IPS-20b (cell line): ENCODE results near the gene GPR156.

Source experiments
- H3K27ac ChIP-seq: one replicate; pipeline ENCODE4 v1.5.1; 2013; ENCODE audit warnings: low read length
- H3K27me3 ChIP-seq: 2 replicates; pipeline ENCODE4 v1.6.1; 2013; ENCODE audit warnings: mild to moderate bottlenecking, low read length, inconsistent platforms; ENCODE audit not compliant: insufficient read depth
- H3K36me3 ChIP-seq: 2 replicates; pipeline ENCODE4 v1.6.1; 2013; ENCODE audit warnings: low read depth, mild to moderate bottlenecking, inconsistent platforms, low read length, moderate library complexity; ENCODE audit not compliant: insufficient read depth
- H3K4me1 ChIP-seq: 2 replicates; pipeline ENCODE4 v1.6.1; 2013; ENCODE audit warnings: mild to moderate bottlenecking, control low read depth, inconsistent platforms, low read length, moderate library complexity; ENCODE audit not compliant: insufficient read depth
- H3K4me3 ChIP-seq: 2 replicates; pipeline ENCODE4 v1.5.1; 2013; ENCODE audit warnings: mild to moderate bottlenecking, low read length, inconsistent platforms
- H3K9ac ChIP-seq: 2 replicates; pipeline ENCODE4 v1.6.1; 2013; ENCODE audit warnings: low read depth, mild to moderate bottlenecking, inconsistent platforms, low read length, moderate library complexity
- H3K9me3 ChIP-seq: 2 replicates; pipeline ENCODE4 v1.6.1; 2013; ENCODE audit warnings: mild to moderate bottlenecking, low read depth, low read length, inconsistent platforms; ENCODE audit not compliant: insufficient read depth

GPR156 gene

GRCh38 chr3:120142236-120142635 lies 142.8 kb downstream of the GPR156 start:
- Histone ChIP-seq H3K27me3 (no peaks in the 10 kb centered on the region), H3K9ac (no peak overlapping the region), H3K27ac (no peak overlapping the region), H3K36me3 (no peaks in the 10 kb centered on the region), H3K4me1 (peaks cover 3% of the 10 kb centered on the region; the same call in 1 of the 2 replicates), H3K4me3 (no peak overlapping the region), H3K9me3 (no peaks in the 10 kb centered on the region)

- Histone ChIP-seq H3K27me3 (no peaks in the 10 kb centered on the region), H3K27ac (no peak overlapping the region), H3K9me3 (no peaks in the 10 kb centered on the region), H3K9ac (no peak overlapping the region), H3K4me1 (no peaks in the 10 kb centered on the region), H3K36me3 (no peaks in the 10 kb centered on the region), H3K4me3 (no peak overlapping the region)
Measured at GRCh38 chr3:120140098-120140742, 144.8 kb downstream of the GPR156 start.

- Histone ChIP-seq H3K36me3 (no peaks in the 10 kb centered on the region), H3K27ac (no peak overlapping the region), H3K27me3 (no peaks in the 10 kb centered on the region), H3K4me1 (no peaks in the 10 kb centered on the region), H3K4me3 (no peak overlapping the region), H3K9me3 (no peaks in the 10 kb centered on the region), H3K9ac (no peak overlapping the region)
Measured at GRCh38 chr3:120139140-120139539, 145.9 kb downstream of the GPR156 start.

- Histone ChIP-seq H3K9me3 (no peaks in the 10 kb centered on the region), H3K4me1 (no peaks in the 10 kb centered on the region), H3K36me3 (no peaks in the 10 kb centered on the region), H3K27ac (no peak overlapping the region), H3K27me3 (no peaks in the 10 kb centered on the region), H3K9ac (no peak overlapping the region), H3K4me3 (no peak overlapping the region)
Measured at GRCh38 chr3:120137548-120137947, 147.5 kb downstream of the GPR156 start.

GRCh38 chr3:120130656-120131055 lies 154.4 kb downstream of the GPR156 start:
- Histone ChIP-seq H3K27ac (no peak overlapping the region), H3K36me3 (no peaks in the 10 kb centered on the region), H3K4me3 (no peak overlapping the region), H3K27me3 (no peaks in the 10 kb centered on the region), H3K9ac (no peak overlapping the region), H3K4me1 (no peaks in the 10 kb centered on the region), H3K9me3 (no peaks in the 10 kb centered on the region)

GRCh38 chr3:120129718-120130513 lies 155.1 kb downstream of the GPR156 start:
- Histone ChIP-seq H3K9ac (no peak overlapping the region), H3K4me3 (no peak overlapping the region), H3K4me1 (no peaks in the 10 kb centered on the region), H3K9me3 (no peaks in the 10 kb centered on the region), H3K27ac (no peak overlapping the region), H3K27me3 (no peaks in the 10 kb centered on the region), H3K36me3 (no peaks in the 10 kb centered on the region)

- no peaks in the 10 kb centered on the region for H3K4me1 ChIP-seq
- H3K36me3 ChIP-seq: no peaks in the 10 kb centered on the region
- no peaks in the 10 kb centered on the region for H3K27me3 ChIP-seq
- no peak overlapping the region for H3K27ac ChIP-seq
- H3K9ac ChIP-seq: no peak overlapping the region
- no peak overlapping the region for H3K4me3 ChIP-seq
- no peaks in the 10 kb centered on the region for H3K9me3 ChIP-seq
Measured at GRCh38 chr3:120129051-120129450, 156.0 kb downstream of the GPR156 start.

- Histone ChIP-seq H3K4me1 (no peaks in the 10 kb centered on the region), H3K9ac (no peak overlapping the region), H3K27ac (no peak overlapping the region), H3K4me3 (no peak overlapping the region), H3K36me3 (no peaks in the 10 kb centered on the region), H3K27me3 (no peaks in the 10 kb centered on the region), H3K9me3 (no peaks in the 10 kb centered on the region)
Measured at GRCh38 chr3:120125992-120126391, 159.0 kb downstream of the GPR156 start.

GRCh38 chr3:120119846-120120510 lies 165.0 kb downstream of the GPR156 start:
- H3K27ac ChIP-seq: no peak overlapping the region
- H3K27me3 ChIP-seq: no peaks in the 10 kb centered on the region
- H3K4me1 ChIP-seq: no peaks in the 10 kb centered on the region
- H3K9me3 ChIP-seq: peaks cover 6% of the 10 kb centered on the region; the same call in 1 of the 2 replicates
- H3K4me3 ChIP-seq: no peak overlapping the region
- no peak overlapping the region for H3K9ac ChIP-seq
- H3K36me3 ChIP-seq: no peaks in the 10 kb centered on the region
